Measurements from ENCODE around the gene NAA20.

GRCh38 chr20:19986419-19986818, 30.7 kb upstream of the NAA20 start:
- TF ChIP-seq EZH2 (IDR thresholded peaks at IDR 0.05; ENCODE audit: low read length) (no peak), CTCF (optimal IDR thresholded peaks at IDR 0.05 in 1 of 3, IDR thresholded peaks at IDR 0.05 in 1 of 3, conservative IDR thresholded peaks at IDR 0.05 in 1 of 3; ENCODE audit: extremely low read depth in 1 of 3, insufficient read depth in 2 of 3, low read length in 3 of 3) (no peak)
